IMR-90 (cell line): Measurements from ENCODE around the gene CNKSR2. TPM values are rescaled to one million over a fixed set of nuclear protein-coding genes. Genes with fewer than 3 reads are reported as not detected.

Experiments
- ATAC-seq: fragments of 200-7000 bp; cut with Tn5 transposase; 2 replicates; pipeline ENCODE4 v1.9.1; 2020; ENCODE audit warnings: low read depth, mild to moderate bottlenecking, moderate library complexity
- BruUV-seq: library from RNA; stranded (reverse); fragments of 400-500 nt; replicated peaks from 2 replicates; lab custom pipeline; 2021; lab: Mats Ljungman, UMichigan
- CTCF ChIA-PET: fragments of 300-600 bp; formaldehyde crosslinking; extraction: SDS; loops from one replicate; lab custom pipeline; 2021; ENCODE audit warnings: antibody characterized with exemption; lab: Yijun Ruan, JAX
- POLR2A ChIA-PET: fragments of 300-600 bp; sonication (Branson Sonifier 250); formaldehyde crosslinking; loops from one replicate; lab custom pipeline; 2022; ENCODE audit warnings: antibody characterized with exemption; ENCODE audit not compliant: unreplicated experiment; lab: Charles Lee
- DNase-seq: peaks from one replicate; pipeline ENCODE4 v3.0.0; 2013
- H2AFZ ChIP-seq: replicated peaks from 2 replicates; pipeline ENCODE3; 2013; ENCODE audit warnings: low read length, mild to moderate bottlenecking; ENCODE audit not compliant: poor library complexity
- H2AK5ac ChIP-seq: 2 replicates; pipeline ENCODE4 v1.6.1; 2013; ENCODE audit warnings: low read depth, low read length, inconsistent platforms
- H2AK9ac ChIP-seq: replicated peaks from 2 replicates; pipeline ENCODE3; 2013; ENCODE audit warnings: mild to moderate bottlenecking, low read depth, low read length, moderate library complexity; ENCODE audit not compliant: poor library complexity
- H2BK120ac ChIP-seq: 2 replicates; pipeline ENCODE4 v1.6.1; 2013; ENCODE audit warnings: low read depth, low read length, inconsistent platforms
- H2BK15ac ChIP-seq: 3 replicates; pipeline ENCODE4 v1.6.1; 2013; ENCODE audit warnings: low read depth, low read length, inconsistent platforms
- H2BK20ac ChIP-seq: 2 replicates; pipeline ENCODE4 v1.6.1; 2013; ENCODE audit warnings: low read depth, mild to moderate bottlenecking, inconsistent platforms, low read length, moderate library complexity
- H2BK5ac ChIP-seq: 2 replicates; pipeline ENCODE4 v1.6.1; 2013; ENCODE audit warnings: mild to moderate bottlenecking, low read depth, low read length, inconsistent platforms; ENCODE audit not compliant: poor library complexity, severe bottlenecking
- H3K14ac ChIP-seq: replicated peaks from 2 replicates; pipeline ENCODE4 v1.6.1; 2013; ENCODE audit warnings: low read depth, low read length, inconsistent platforms
- H3K18ac ChIP-seq: 2 replicates; pipeline ENCODE4 v1.6.1; 2013; ENCODE audit warnings: low read depth, low read length, control low read depth
- H3K23ac ChIP-seq: 2 replicates; pipeline ENCODE4 v1.6.1; 2013; ENCODE audit warnings: low read depth, low read length, inconsistent platforms
- H3K27ac ChIP-seq: 2 replicates; pipeline ENCODE4 v1.5.1; 2013; ENCODE audit warnings: mild to moderate bottlenecking, control low read depth, low read length; ENCODE audit not compliant: insufficient read depth
- H3K27me3 ChIP-seq: 2 replicates; pipeline ENCODE4 v1.6.1; 2013; ENCODE audit warnings: low read length; ENCODE audit not compliant: control insufficient read depth, insufficient read depth
- H3K36me3 ChIP-seq: 2 replicates; pipeline ENCODE4 v1.6.1; 2013; ENCODE audit warnings: low read length, mixed read lengths; ENCODE audit not compliant: control insufficient read depth, insufficient read depth
- H3K4ac ChIP-seq: 2 replicates; pipeline ENCODE4 v1.6.1; 2013; ENCODE audit warnings: low read depth, low read length, inconsistent platforms
- H3K4me1 ChIP-seq: 2 replicates; pipeline ENCODE4 v1.6.1; 2013; ENCODE audit warnings: low read length, mixed read lengths; ENCODE audit not compliant: control insufficient read depth, insufficient read depth
- H3K4me2 ChIP-seq: 2 replicates; pipeline ENCODE4 v1.6.1; 2013; ENCODE audit warnings: low read depth, mild to moderate bottlenecking, control low read depth, low read length, moderate library complexity
- H3K4me3 ChIP-seq: 2 replicates; pipeline ENCODE4 v1.5.1; 2013; ENCODE audit warnings: low read depth, mild to moderate bottlenecking, control low read depth, low read length, moderate library complexity; ENCODE audit not compliant: insufficient read depth
- H3K56ac ChIP-seq: 2 replicates; pipeline ENCODE4 v1.6.1; 2013; ENCODE audit warnings: low read length, inconsistent platforms; ENCODE audit not compliant: insufficient read depth; ENCODE audit errors: extremely low read depth
- H3K79me1 ChIP-seq, 2 experiments: 2 replicates each; pipeline ENCODE4 v1.6.1; 2013; ENCODE audit warnings: low read length in 2 of 2, inconsistent platforms in 1 of 2, low read depth in 1 of 2
- H3K9ac ChIP-seq: 2 replicates; pipeline ENCODE4 v1.6.1; 2013; ENCODE audit warnings: low read depth, low read length, control low read depth
- H3K9me1 ChIP-seq: 2 replicates; pipeline ENCODE4 v1.6.1; 2013; ENCODE audit warnings: low read length, inconsistent platforms; ENCODE audit not compliant: insufficient read depth
- H3K9me3 ChIP-seq: 2 replicates; pipeline ENCODE4 v1.6.1; 2013; ENCODE audit warnings: low read length; ENCODE audit not compliant: control insufficient read depth, insufficient read depth
- H4K20me1 ChIP-seq: 2 replicates; pipeline ENCODE4 v1.6.1; 2013; ENCODE audit warnings: low read length, inconsistent platforms; ENCODE audit not compliant: insufficient read depth
- H4K5ac ChIP-seq: 2 replicates; pipeline ENCODE4 v1.6.1; 2013; ENCODE audit warnings: mild to moderate bottlenecking, low read depth, low read length, control low read depth
- H4K8ac ChIP-seq, 2 experiments: 2 replicates each; pipeline ENCODE4 v1.6.1; 2013; ENCODE audit warnings: low read depth in 2 of 2, low read length in 2 of 2, control low read depth in 1 of 2, inconsistent platforms in 1 of 2
- H4K91ac ChIP-seq: 2 replicates; pipeline ENCODE4 v1.6.1; 2013; ENCODE audit warnings: low read depth, low read length, inconsistent platforms; ENCODE audit not compliant: insufficient read depth
- BHLHE40 ChIP-seq: fragments of 150-350 bp; IDR thresholded peaks from 2 replicates; pipeline ENCODE4 v1.6.1; 2016; ENCODE audit warnings: mild to moderate bottlenecking, low read depth, low read length
- CHD1 ChIP-seq: IDR thresholded peaks from 2 replicates; pipeline ENCODE4 v1.6.1; 2012; ENCODE audit warnings: low read depth, low read length, improper control_type of control experiment
- CTCF ChIP-seq: conservative IDR thresholded peaks from 2 replicates; pipeline ENCODE4 v1.5.1; 2012; ENCODE audit warnings: mild to moderate bottlenecking, low read depth, low read length, improper control_type of control experiment
- ELK1 ChIP-seq: fragments of 150-350 bp; IDR thresholded peaks from 2 replicates; pipeline ENCODE4 v1.6.1; 2016; ENCODE audit warnings: low read depth, mild to moderate bottlenecking, low read length, moderate library complexity, borderline replicate concordance
- MAFK ChIP-seq: IDR thresholded peaks from 2 replicates; pipeline ENCODE4 v1.6.1; 2012; ENCODE audit warnings: low read depth, low read length, improper control_type of control experiment
- MAZ ChIP-seq: IDR thresholded peaks from 2 replicates; pipeline ENCODE4 v1.6.1; 2012; ENCODE audit warnings: low read depth, mild to moderate bottlenecking, low read length, improper control_type of control experiment, moderate library complexity, borderline replicate concordance
- MXI1 ChIP-seq: IDR thresholded peaks from 2 replicates; pipeline ENCODE4 v1.6.1; 2012; ENCODE audit warnings: low read depth, mild to moderate bottlenecking, low read length, moderate library complexity, borderline replicate concordance
- NFE2L2 ChIP-seq: fragments of 150-350 bp; IDR thresholded peaks from 2 replicates; pipeline ENCODE4 v1.6.1; 2016; ENCODE audit warnings: low read depth, mild to moderate bottlenecking, low read length
- POLR2A ChIP-seq: IDR thresholded peaks from 2 replicates; pipeline ENCODE4 v1.6.1; 2012; ENCODE audit warnings: mild to moderate bottlenecking, low read depth, low read length
- RAD21 ChIP-seq: IDR thresholded peaks from 2 replicates; pipeline ENCODE4 v1.6.1; 2012; ENCODE audit warnings: low read length, improper control_type of control experiment
- WGBS, 2 experiments: methylation state at CpG; one replicate each; pipeline versions ENCODE4 v1.1.5 to v1.1.7; 2013; ENCODE audit warnings: missing lambda C conversion rate in 2 of 2; ENCODE audit not compliant: insufficient read length in 1 of 2; ENCODE audit errors: extremely low coverage in 2 of 2; 5-methylcytosine and 5-hydroxymethylcytosine counted together
- dilution Hi-C: fragments of 300-500 bp; cut with HindIII; formaldehyde crosslinking; loops from one replicate; pipeline ENCODE4 v1.14.3; 2018; ENCODE audit warnings: low sequenced_read_pairs; ENCODE audit not compliant: unreplicated experiment
- in situ Hi-C: fragments of 300-500 bp; cut with MboI; formaldehyde crosslinking; loops from 3 replicates; pipeline ENCODE4 v1.14.3; 2019; ENCODE audit warnings: low sequenced_read_pairs, inconsistent platforms, mixed read lengths
- intact Hi-C: fragments of 100-400 bp; cut with micrococcal nuclease; formaldehyde crosslinking; loops from 2 replicates; pipeline ENCODE4 v1.10.0; 2022
- polyA plus RNA-seq, 3 experiments: library from polyadenylated mRNA; depleted of rRNA; stranded (reverse); fragments of >200 nt; gene quantifications; 2 replicates each; pipeline ENCODE4 v1.2.3, GENCODE V29; 2012; ENCODE audit warnings: low replicate concordance in 1 of 3
- total RNA-seq: library from RNA; depleted of rRNA; stranded (reverse); fragments of >200 nt; gene quantifications from 2 replicates; pipeline ENCODE4 v1.2.3, GENCODE V29; 2012

CNKSR2 gene
- total and polyA plus RNA-seq, 2 of the 4 experiments (the other 2 are of a cell fraction): 0.14 to 0.90 TPM

- CTCF ChIA-PET: interaction anchor here (0.6 kb wide), 1 partner anchor 1096 kb away, joined by 4 read pairs; no protein-coding TSS in a partner anchor
- H2AK9ac ChIP-seq: no peak overlapping the region
- in situ Hi-C loops: no loop called here
Observed at GRCh38 chrX:21700275-21700674, 326.1 kb downstream of the CNKSR2 start.

More at GRCh38 chrX:21700275-21700674, 326.1 kb downstream of the CNKSR2 start:
- H2AK5ac ChIP-seq: no peak overlapping the region
- H3K9me3 ChIP-seq: no peaks in the 10 kb centered on the region
- no CpG with 5 or more reads among the region's 5 CpGs for WGBS, 2 experiments
- no peak overlapping the region for H2BK5ac ChIP-seq
- TF ChIP-seq ELK1 (no peak), MXI1 (no peak), POLR2A (no peak), CHD1 (no peak), RAD21 (no peak), MAZ (no peak), CTCF (no peak), BHLHE40 (no peak), NFE2L2 (no peak), MAFK (no peak)
- no peak overlapping the region for H2BK120ac ChIP-seq
- dilution Hi-C loops (no loop called here), intact Hi-C loops (no loop called here)
- peaks cover 2% of the 10 kb centered on the region; the same call in 1 of the 2 replicates for H3K27me3 ChIP-seq
- H3K27ac ChIP-seq: no peak overlapping the region
- H4K20me1 ChIP-seq: no peaks in the 10 kb centered on the region
- H4K5ac ChIP-seq: no peak overlapping the region
- no peak for DNase-seq
- no peak overlapping the region for H3K18ac ChIP-seq
- no peak overlapping the region for H2BK15ac ChIP-seq
- no peak overlapping the region for H3K56ac ChIP-seq
- no peak overlapping the region for H2AFZ ChIP-seq
- H3K79me1 ChIP-seq: no peaks in the 10 kb centered on the region
- H3K9ac ChIP-seq: no peak overlapping the region
- H4K91ac ChIP-seq: no peak overlapping the region
- no peak overlapping the region for H4K8ac ChIP-seq
- no peak overlapping the region for H3K4me3 ChIP-seq
- H3K4me2 ChIP-seq: no peak overlapping the region
- ATAC-seq: no peak
- no peak overlapping the region for H2BK20ac ChIP-seq
- H3K14ac ChIP-seq: no peak overlapping the region
- H3K9me1 ChIP-seq: no peaks in the 10 kb centered on the region
- H3K4me1 ChIP-seq: no peaks in the 10 kb centered on the region
- no peak overlapping the region for H3K23ac ChIP-seq
- H3K36me3 ChIP-seq: no peaks in the 10 kb centered on the region
- no peak overlapping the region for H3K4ac ChIP-seq
- POLR2A ChIA-PET: no interaction called here
- BruUV-seq: no TSS peak
